ENCODE results near the gene MMRN2. TPM values are rescaled to one million over a fixed set of nuclear protein-coding genes. Genes with fewer than 3 reads are reported as not detected.

MMRN2 gene
- total RNA-seq, 1 experiment from 2014 or later, result 1.4 TPM

DNA sequence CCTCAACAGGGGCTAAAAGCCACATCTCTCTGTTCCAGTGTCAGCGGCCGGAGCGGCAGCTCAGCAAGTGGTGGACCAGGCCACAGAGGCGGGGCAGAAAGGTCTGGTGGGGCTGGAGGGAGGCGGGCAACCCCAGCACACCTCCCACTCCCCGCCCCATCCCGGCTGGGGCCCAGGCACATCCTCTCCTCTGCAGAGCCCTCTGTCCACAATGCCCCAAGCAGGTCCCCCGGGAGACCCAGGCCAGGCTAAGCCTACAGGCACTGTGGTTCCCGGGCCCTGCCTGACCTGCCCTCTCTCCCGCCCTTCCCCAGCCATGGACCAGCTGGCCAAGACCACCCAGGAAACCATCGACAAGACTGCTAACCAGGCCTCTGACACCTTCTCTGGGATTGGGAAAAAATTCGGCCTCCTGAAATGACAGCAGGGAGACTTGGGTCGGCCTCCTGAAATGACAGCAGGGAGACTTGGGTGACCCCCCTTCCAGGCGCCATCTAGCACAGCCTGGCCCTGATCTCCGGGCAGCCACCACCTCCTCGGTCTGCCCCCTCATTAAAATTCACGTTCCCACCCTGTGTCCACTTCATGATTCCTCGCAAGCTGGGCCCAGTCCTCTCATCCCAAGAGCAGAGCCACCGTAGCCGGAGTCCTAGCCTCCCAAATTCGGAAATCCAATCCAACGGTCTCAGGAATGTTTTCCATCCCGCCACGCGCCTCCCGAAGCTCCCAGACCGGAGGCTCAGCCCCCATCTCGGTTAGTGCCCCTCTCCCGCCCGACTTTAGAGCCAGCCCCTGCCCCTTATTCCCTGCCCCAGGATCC is 13.0 kb upstream of the MMRN2 start:
- H3K27me3 Mint-ChIP-seq (ENCODE audit: insufficient read depth, unreplicated experiment), result no peaks in the 10 kb centered on the region
- intact Hi-C loops (cut with micrococcal nuclease), result loop anchor here (2.0 kb wide), 1 partner anchor 122 kb away; no protein-coding TSS in a partner anchor
- POLR2A ChIA-PET, result interaction anchor here (0.6 to 5.7 kb wide), 15 partner anchors 9 to 213 kb away, joined by 3 to 98 read pairs (median 6); partner anchors contain the start of genes BMPR1A, FAM25A, GLUD1 and SHLD2
- H3K36me3 Mint-ChIP-seq (ENCODE audit: insufficient read depth, unreplicated experiment), result peaks cover 5% of the 10 kb centered on the region
- H3K9me3 Mint-ChIP-seq (ENCODE audit: unreplicated experiment), result no peaks in the 10 kb centered on the region
- H3K27ac Mint-ChIP-seq (ENCODE audit: low read depth, unreplicated experiment), result peak overlapping the region; percentile 97
- TSS peak; percentile 70 for BruUV-seq (replicated peaks)
- peaks cover 60% of the 10 kb centered on the region for H3K4me1 Mint-ChIP-seq (ENCODE audit: insufficient read depth, unreplicated experiment)
- TF ChIP-seq, protein P1, sequence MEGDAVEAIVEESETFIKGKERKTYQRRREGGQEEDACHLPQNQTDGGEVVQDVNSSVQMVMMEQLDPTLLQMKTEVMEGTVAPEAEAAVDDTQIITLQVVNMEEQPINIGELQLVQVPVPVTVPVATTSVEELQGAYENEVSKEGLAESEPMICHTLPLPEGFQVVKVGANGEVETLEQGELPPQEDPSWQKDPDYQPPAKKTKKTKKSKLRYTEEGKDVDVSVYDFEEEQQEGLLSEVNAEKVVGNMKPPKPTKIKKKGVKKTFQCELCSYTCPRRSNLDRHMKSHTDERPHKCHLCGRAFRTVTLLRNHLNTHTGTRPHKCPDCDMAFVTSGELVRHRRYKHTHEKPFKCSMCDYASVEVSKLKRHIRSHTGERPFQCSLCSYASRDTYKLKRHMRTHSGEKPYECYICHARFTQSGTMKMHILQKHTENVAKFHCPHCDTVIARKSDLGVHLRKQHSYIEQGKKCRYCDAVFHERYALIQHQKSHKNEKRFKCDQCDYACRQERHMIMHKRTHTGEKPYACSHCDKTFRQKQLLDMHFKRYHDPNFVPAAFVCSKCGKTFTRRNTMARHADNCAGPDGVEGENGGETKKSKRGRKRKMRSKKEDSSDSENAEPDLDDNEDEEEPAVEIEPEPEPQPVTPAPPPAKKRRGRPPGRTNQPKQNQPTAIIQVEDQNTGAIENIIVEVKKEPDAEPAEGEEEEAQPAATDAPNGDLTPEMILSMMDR (IDR thresholded peaks at IDR 0.05; ENCODE audit: unreplicated experiment), result no peak
- CTCF ChIA-PET, result interaction anchor here (0.6 to 3.1 kb wide), 6 partner anchors 10 to 125 kb away, joined by 3 to 23 read pairs (median 4); no protein-coding TSS in a partner anchor
- DNase-seq (ENCODE audit: unreplicated experiment), result peak; percentile 59
- H3K4me3 Mint-ChIP-seq (ENCODE audit: unreplicated experiment), result peak overlapping the region; percentile 77

DNA sequence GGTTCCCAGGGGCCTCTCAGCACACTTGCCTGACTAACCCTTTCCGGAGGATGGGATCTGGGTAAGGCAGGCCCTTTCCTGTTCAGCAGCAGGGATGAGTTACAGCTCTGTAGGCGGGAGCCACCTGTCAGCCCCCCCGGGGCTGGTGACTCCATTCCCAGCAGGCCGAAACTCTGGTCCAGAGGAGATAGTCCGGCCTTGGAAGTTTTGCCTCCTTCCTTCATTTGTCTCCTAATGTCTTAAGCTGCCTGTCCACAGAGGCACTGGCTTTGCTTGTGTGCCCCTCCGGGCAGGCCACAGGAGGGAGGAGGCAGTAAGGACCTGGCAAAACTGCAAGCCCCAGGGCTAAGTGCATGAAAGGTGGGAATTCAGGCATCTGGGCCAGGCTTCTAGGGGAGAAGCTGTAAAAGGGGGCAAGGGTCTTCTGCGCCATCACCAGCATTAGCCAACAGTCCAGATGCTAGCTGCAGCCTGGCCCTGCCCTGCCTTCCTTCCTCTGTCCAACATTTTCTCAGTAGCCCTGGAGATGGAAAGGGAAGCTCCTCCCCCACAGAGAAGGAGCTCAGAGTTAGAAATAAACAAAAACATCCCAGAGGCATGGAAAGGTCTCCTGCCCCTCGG is 12.1 kb upstream of the MMRN2 start:
- no peaks in the 10 kb centered on the region for H3K27me3 Mint-ChIP-seq (ENCODE audit: insufficient read depth, unreplicated experiment)
- CTCF ChIA-PET, result interaction anchor here (0.6 to 3.8 kb wide), 8 partner anchors 9 to 126 kb away, joined by 3 to 23 read pairs (median 4); partner anchors contain the start of genes MMRN2 and SNCG
- peaks cover 56% of the 10 kb centered on the region for H3K4me1 Mint-ChIP-seq (ENCODE audit: insufficient read depth, unreplicated experiment)
- peak overlapping the region; percentile 81 for H3K27ac Mint-ChIP-seq (ENCODE audit: low read depth, unreplicated experiment)
- peak overlapping the region; percentile 77 for H3K4me3 Mint-ChIP-seq (ENCODE audit: unreplicated experiment)
- BruUV-seq (replicated peaks), result no TSS peak
- TF ChIP-seq, protein P1 (IDR thresholded peaks at IDR 0.05; ENCODE audit: unreplicated experiment), result no peak
- intact Hi-C loops (cut with micrococcal nuclease), result loop anchor here (2.0 to 5.0 kb wide), 2 partner anchors 68 to 123 kb away; no protein-coding TSS in a partner anchor
- H3K36me3 Mint-ChIP-seq (ENCODE audit: insufficient read depth, unreplicated experiment), result peaks cover 5% of the 10 kb centered on the region
- POLR2A ChIA-PET, result interaction anchor here (0.6 to 5.7 kb wide), 15 partner anchors 10 to 213 kb away, joined by 3 to 98 read pairs (median 6); partner anchors contain the start of genes BMPR1A, GLUD1, MMRN2 and SHLD2
- no peaks in the 10 kb centered on the region for H3K9me3 Mint-ChIP-seq (ENCODE audit: unreplicated experiment)
- DNase-seq (ENCODE audit: unreplicated experiment), result peak; percentile 79

DNA sequence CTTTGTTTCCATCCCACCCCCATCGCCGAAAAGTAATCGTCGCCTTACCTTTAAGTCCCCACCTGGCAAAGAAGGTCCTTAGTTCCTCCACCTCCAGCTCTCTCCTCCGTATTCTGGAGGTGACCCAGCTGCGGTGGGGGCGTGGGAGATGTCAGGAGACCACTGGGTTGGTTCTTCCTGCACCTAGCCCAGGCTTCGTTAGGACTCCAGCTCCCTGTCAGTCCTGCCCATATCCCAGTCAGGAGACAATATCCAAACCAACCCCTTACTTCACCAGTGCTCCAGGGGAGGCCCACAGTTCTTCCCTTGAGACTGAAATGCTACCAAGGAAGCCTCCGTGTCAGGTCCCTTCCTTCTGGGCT is 11.6 kb upstream of the MMRN2 start:
- intact Hi-C loops (cut with micrococcal nuclease), result loop anchor here (5.0 kb wide), 1 partner anchor 68 kb away; no protein-coding TSS in a partner anchor
- TF ChIP-seq, protein P1 (IDR thresholded peaks at IDR 0.05; ENCODE audit: unreplicated experiment), result no peak
- POLR2A ChIA-PET, result interaction anchor here (0.8 to 5.7 kb wide), 17 partner anchors 8 to 213 kb away, joined by 3 to 98 read pairs (median 5); partner anchors contain the start of genes BMPR1A, GLUD1, MMRN2 and SHLD2
- peaks cover 5% of the 10 kb centered on the region for H3K36me3 Mint-ChIP-seq (ENCODE audit: insufficient read depth, unreplicated experiment)
- H3K27me3 Mint-ChIP-seq (ENCODE audit: insufficient read depth, unreplicated experiment), result no peaks in the 10 kb centered on the region
- no peaks in the 10 kb centered on the region for H3K9me3 Mint-ChIP-seq (ENCODE audit: unreplicated experiment)
- CTCF ChIA-PET, result interaction anchor here (0.7 to 3.8 kb wide), 8 partner anchors 8 to 109 kb away, joined by 3 to 23 read pairs (median 4); partner anchors contain the start of genes MMRN2 and SNCG
- H3K27ac Mint-ChIP-seq (ENCODE audit: low read depth, unreplicated experiment), result peak overlapping the region; percentile 81
- DNase-seq (ENCODE audit: unreplicated experiment), result no peak
- BruUV-seq (replicated peaks), result no TSS peak
- peaks cover 52% of the 10 kb centered on the region for H3K4me1 Mint-ChIP-seq (ENCODE audit: insufficient read depth, unreplicated experiment)
- peak overlapping the region; percentile 77 for H3K4me3 Mint-ChIP-seq (ENCODE audit: unreplicated experiment)

Measured in MCF 10A (cell line).